ENCODE measurements around the gene TMEM178B. TPM values are rescaled to one million over a fixed set of nuclear protein-coding genes. Genes with fewer than 3 reads are reported as not detected.
"Not testable (repeated sequence)": the region's sequence is repeated elsewhere in the genome, so short reads cannot be mapped to it uniquely, and the experiment has no call there.

Gene TMEM178B
- total RNA-seq (ENCODE audit: insufficient read depth, low replicate concordance): 2.2 TPM

GRCh38 chr7:141073641-141074161 lies at the start of gene TMEM178B:
Gene TMEM178B, plus strand, starts transcription at chr7:141074064.
- DNase-seq (ENCODE audit: low spot score): no peak

GRCh38 chr7:141024668-141025067 lies 49.2 kb upstream of the TMEM178B start:
- no peak for DNase-seq (ENCODE audit: low spot score)

GRCh38 chr7:141027043-141027442 lies 46.8 kb upstream of the TMEM178B start:
- DNase-seq (ENCODE audit: low spot score): no peak

GRCh38 chr7:141028767-141029166 lies 45.1 kb upstream of the TMEM178B start:
- DNase-seq (ENCODE audit: low spot score): no peak

GRCh38 chr7:141032539-141033323 lies 41.1 kb upstream of the TMEM178B start:
- DNase-seq (ENCODE audit: low spot score): not testable (repeated sequence)

GRCh38 chr7:141038100-141038499 lies 35.8 kb upstream of the TMEM178B start:
- not testable (repeated sequence) for DNase-seq (ENCODE audit: low spot score)

- DNase-seq (ENCODE audit: low spot score): no peak
Observed at GRCh38 chr7:141039376-141039775, 34.5 kb upstream of the TMEM178B start.

- no peak for DNase-seq (ENCODE audit: low spot score)
Observed at GRCh38 chr7:141042222-141043193, 31.4 kb upstream of the TMEM178B start.

- DNase-seq (ENCODE audit: low spot score): no peak
Observed at GRCh38 chr7:141043616-141044015, 30.2 kb upstream of the TMEM178B start.

- DNase-seq (ENCODE audit: low spot score): no peak
Observed at GRCh38 chr7:141045126-141045841, 28.6 kb upstream of the TMEM178B start.

GRCh38 chr7:141045842-141046620 lies 27.8 kb upstream of the TMEM178B start:
- no peak for DNase-seq (ENCODE audit: low spot score)

- DNase-seq (ENCODE audit: low spot score): no peak
Observed at GRCh38 chr7:141053626-141054025, 20.2 kb upstream of the TMEM178B start.

- no peak for DNase-seq (ENCODE audit: low spot score)
Observed at GRCh38 chr7:141055146-141055545, 18.7 kb upstream of the TMEM178B start.

GRCh38 chr7:141057788-141058187 lies 16.1 kb upstream of the TMEM178B start:
- DNase-seq (ENCODE audit: low spot score): no peak

GRCh38 chr7:141067856-141068255 lies 6.0 kb upstream of the TMEM178B start:
- DNase-seq (ENCODE audit: low spot score): not testable (repeated sequence)

- no peak for DNase-seq (ENCODE audit: low spot score)
Observed at GRCh38 chr7:141071260-141071854, 2.5 kb upstream of the TMEM178B start.

GRCh38 chr7:141071855-141072547 lies 1.9 kb upstream of the TMEM178B start:
- no peak for DNase-seq (ENCODE audit: low spot score)

- DNase-seq (ENCODE audit: low spot score): peak; percentile 40
Observed at GRCh38 chr7:141072548-141073172, 1.2 kb upstream of the TMEM178B start.

- peak; percentile 14 for DNase-seq (ENCODE audit: low spot score)
Observed at GRCh38 chr7:141073173-141073640, 657 bp upstream of the TMEM178B start.

Measured in umbilical cord (tissue), 2 donors.